ENCODE measurements around the gene ZNF860. TPM values are rescaled to one million over a fixed set of nuclear protein-coding genes. Genes with fewer than 3 reads are reported as not detected.

Gene ZNF860
- total RNA-seq, 6 experiments from 2014 or later: 0.14 to 0.33 (median 0.17) TPM

DNA sequence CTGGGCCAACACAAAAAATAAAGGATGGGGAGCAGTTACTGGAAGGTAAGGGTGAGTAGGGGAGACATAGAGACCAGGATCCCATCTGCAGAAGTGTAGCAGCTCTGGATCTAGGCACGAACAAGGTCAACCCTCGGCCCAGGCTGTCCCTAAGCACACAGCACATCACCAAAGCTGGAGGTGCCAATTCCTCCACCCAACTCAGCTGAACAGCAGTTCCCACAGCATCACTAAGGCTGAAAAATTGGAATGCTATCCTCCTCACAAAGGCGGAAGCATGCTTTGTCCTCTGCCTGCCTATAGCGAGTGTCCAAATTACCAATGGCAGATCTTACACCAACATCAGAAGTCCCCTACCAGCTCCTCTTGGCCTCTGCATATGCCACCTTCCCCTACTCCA is 34.4 kb upstream of the ZNF860 start:
- TF ChIP-seq, protein P1, sequence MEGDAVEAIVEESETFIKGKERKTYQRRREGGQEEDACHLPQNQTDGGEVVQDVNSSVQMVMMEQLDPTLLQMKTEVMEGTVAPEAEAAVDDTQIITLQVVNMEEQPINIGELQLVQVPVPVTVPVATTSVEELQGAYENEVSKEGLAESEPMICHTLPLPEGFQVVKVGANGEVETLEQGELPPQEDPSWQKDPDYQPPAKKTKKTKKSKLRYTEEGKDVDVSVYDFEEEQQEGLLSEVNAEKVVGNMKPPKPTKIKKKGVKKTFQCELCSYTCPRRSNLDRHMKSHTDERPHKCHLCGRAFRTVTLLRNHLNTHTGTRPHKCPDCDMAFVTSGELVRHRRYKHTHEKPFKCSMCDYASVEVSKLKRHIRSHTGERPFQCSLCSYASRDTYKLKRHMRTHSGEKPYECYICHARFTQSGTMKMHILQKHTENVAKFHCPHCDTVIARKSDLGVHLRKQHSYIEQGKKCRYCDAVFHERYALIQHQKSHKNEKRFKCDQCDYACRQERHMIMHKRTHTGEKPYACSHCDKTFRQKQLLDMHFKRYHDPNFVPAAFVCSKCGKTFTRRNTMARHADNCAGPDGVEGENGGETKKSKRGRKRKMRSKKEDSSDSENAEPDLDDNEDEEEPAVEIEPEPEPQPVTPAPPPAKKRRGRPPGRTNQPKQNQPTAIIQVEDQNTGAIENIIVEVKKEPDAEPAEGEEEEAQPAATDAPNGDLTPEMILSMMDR (IDR thresholded peaks at IDR 0.05): no peak
- Mint-ChIP-seq H3K27ac (no peak overlapping the region), H3K36me3 (ENCODE audit: low read depth) (peaks cover 13% of the 10 kb centered on the region), H3K4me3 (no peak overlapping the region), H3K9me3 (peaks cover 14% of the 10 kb centered on the region), H3K27me3 (ENCODE audit: insufficient read depth) (no peaks in the 10 kb centered on the region), H3K4me1 (ENCODE audit: low read depth) (peaks cover 13% of the 10 kb centered on the region)
- no peak for DNase-seq

DNA sequence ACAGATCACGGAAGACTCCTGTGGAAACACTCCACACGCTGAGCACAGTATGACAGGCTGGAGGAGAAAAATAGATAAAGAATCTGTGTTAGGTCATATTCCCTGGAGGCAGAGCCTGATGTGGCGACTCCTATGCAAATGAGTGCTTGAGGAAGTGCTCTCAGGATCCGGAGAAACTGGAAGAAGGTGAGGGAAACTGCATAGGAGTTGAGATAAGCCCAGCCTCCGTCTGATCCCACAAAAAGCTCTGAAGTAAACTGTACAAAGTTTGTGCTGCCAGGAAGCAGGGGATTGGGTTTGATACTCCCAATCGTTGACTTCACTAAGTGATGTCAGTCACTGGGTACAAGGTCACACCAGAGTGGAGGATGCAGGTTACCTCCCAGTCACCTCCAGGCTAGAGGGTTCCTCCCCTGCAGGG is 33.9 kb upstream of the ZNF860 start:
- Mint-ChIP-seq H3K4me3 (no peak overlapping the region), H3K27me3 (ENCODE audit: insufficient read depth) (no peaks in the 10 kb centered on the region), H3K9me3 (peaks cover 14% of the 10 kb centered on the region), H3K27ac (no peak overlapping the region), H3K4me1 (ENCODE audit: low read depth) (peaks cover 13% of the 10 kb centered on the region), H3K36me3 (ENCODE audit: low read depth) (peaks cover 13% of the 10 kb centered on the region)
- DNase-seq: no peak
- TF ChIP-seq, protein P1 (IDR thresholded peaks at IDR 0.05): no peak

DNA sequence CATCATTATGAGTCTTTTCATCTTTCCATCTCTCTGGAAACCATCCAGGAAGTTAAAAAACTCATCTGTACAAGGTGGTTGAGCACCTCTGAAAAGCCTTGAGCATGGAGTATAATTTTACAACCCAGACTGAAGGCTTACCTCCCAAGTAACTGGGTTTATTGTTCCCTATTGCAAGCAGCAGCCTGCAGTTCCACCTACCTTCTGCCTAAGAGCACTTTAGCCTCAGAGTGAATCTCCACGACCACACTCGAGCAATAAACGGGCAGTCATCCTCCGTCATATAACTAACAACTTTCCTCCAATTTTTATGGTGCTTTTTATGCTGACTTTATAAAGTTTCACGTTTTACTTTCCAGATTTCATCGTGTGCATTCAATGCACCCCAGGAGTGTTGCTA is 33.3 kb upstream of the ZNF860 start:
- peaks cover 13% of the 10 kb centered on the region for H3K4me1 Mint-ChIP-seq (ENCODE audit: low read depth)
- no peaks in the 10 kb centered on the region for H3K27me3 Mint-ChIP-seq (ENCODE audit: insufficient read depth)
- H3K9me3 Mint-ChIP-seq: peaks cover 10% of the 10 kb centered on the region
- no peak for DNase-seq
- H3K27ac Mint-ChIP-seq: no peak overlapping the region
- TF ChIP-seq, protein P1 (IDR thresholded peaks at IDR 0.05): no peak
- peaks cover 13% of the 10 kb centered on the region for H3K36me3 Mint-ChIP-seq (ENCODE audit: low read depth)
- H3K4me3 Mint-ChIP-seq: no peak overlapping the region

DNA sequence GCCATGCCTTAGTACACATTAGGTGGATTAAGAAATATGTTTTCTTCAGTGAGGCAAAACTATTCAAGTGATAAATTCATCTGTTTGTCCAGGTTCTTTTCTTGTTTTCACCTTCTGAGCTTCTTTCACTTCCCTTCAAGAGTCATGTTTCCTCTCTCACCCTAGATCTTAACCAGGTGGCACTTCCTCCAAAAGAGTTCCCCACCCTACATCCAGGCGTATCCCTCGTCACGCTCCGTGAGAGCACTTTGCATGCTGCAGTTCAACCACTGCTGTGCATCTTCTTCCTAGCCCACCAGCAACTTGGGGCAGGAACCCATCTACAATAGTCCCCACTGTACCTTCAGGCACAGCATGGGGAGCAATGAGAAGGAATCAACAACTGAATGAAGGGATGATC is 29.3 kb upstream of the ZNF860 start:
- Mint-ChIP-seq H3K27me3 (ENCODE audit: insufficient read depth) (no peaks in the 10 kb centered on the region; the same call in 1 of the 2 replicates), H3K4me3 (no peak overlapping the region), H3K9me3 (peaks cover 23% of the 10 kb centered on the region), H3K4me1 (ENCODE audit: low read depth) (no peaks in the 10 kb centered on the region; the same call in 1 of the 2 replicates), H3K36me3 (ENCODE audit: low read depth) (peaks cover 13% of the 10 kb centered on the region), H3K27ac (no peak overlapping the region)
- TF ChIP-seq, protein P1 (IDR thresholded peaks at IDR 0.05): no peak
- no peak for DNase-seq

DNA sequence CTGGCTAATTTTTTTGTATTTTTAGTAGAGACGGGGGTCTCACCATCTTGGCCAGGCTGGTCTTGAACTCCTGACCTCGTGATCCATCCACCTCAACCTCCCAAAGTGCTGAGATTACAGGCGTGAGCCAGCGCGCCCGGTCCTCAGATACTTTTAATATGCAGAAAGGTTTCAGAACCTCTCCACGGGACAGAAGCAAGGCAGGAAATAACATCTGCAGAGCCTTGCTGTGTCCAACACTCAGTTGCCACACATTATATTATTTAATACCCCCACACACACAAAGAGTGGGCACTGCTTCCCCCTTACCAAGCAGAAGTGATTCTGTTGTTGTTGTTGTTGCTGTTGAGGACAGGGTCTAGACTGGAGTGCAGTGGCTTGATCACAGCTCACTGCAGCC is 28.5 kb upstream of the ZNF860 start:
- H3K4me1 Mint-ChIP-seq (ENCODE audit: low read depth): no peaks in the 10 kb centered on the region
- no peak overlapping the region for H3K4me3 Mint-ChIP-seq
- peaks cover 13% of the 10 kb centered on the region for H3K36me3 Mint-ChIP-seq (ENCODE audit: low read depth)
- TF ChIP-seq, protein P1 (IDR thresholded peaks at IDR 0.05): no peak
- peaks cover 23% of the 10 kb centered on the region for H3K9me3 Mint-ChIP-seq
- no peak for DNase-seq
- no peaks in the 10 kb centered on the region; the same call in 1 of the 2 replicates for H3K27me3 Mint-ChIP-seq (ENCODE audit: insufficient read depth)
- H3K27ac Mint-ChIP-seq: no peak overlapping the region

DNA sequence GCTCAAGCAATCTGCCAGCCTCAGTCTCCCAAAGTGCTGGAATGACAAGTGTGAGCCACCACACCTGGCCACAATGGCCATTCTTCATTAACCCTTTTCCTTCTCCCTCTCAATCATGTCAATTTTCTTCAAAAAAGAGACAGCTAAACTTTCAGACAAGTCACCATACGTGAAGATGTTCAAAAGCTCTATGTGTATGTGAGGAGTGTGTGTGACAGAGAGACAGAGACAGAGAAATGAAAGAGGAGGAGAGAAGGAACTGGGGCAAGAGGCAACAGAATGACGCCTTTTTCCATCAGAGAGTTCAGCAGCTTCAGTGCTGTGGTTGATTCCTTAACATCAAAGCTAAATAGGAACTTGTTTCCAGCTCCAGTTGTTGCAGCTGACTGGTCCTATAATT is 27.9 kb upstream of the ZNF860 start:
- H3K4me3 Mint-ChIP-seq: no peak overlapping the region
- DNase-seq: no peak
- H3K9me3 Mint-ChIP-seq: peaks cover 23% of the 10 kb centered on the region
- H3K27me3 Mint-ChIP-seq (ENCODE audit: insufficient read depth): no peaks in the 10 kb centered on the region; the same call in 1 of the 2 replicates
- TF ChIP-seq, protein P1 (IDR thresholded peaks at IDR 0.05): no peak
- no peak overlapping the region for H3K27ac Mint-ChIP-seq
- peaks cover 13% of the 10 kb centered on the region for H3K36me3 Mint-ChIP-seq (ENCODE audit: low read depth)
- H3K4me1 Mint-ChIP-seq (ENCODE audit: low read depth): peaks cover 1% of the 10 kb centered on the region; the same call in 1 of the 2 replicates
